ENCODE results near the gene RPL7A. TPM values are rescaled to one million over a fixed set of nuclear protein-coding genes. Genes with fewer than 3 reads are reported as not detected.

RPL7A gene
- polyA plus RNA-seq, 3 donors from 2014 or later, result 459 to 791 (median 622) TPM

Other genes starting within 250 kb of the RPL7A start
- 10 to 100 TPM; 31.2 to 68.8 (median 31.6) TPM for gene RALGDS, start 227.0 kb upstream of the RPL7A start, polyA plus RNA-seq
- gene GBGT1, start 184.3 kb upstream of the RPL7A start, polyA plus RNA-seq, result not detected
- not detected for gene OBP2B, start 139.0 kb upstream of the RPL7A start, polyA plus RNA-seq
- under 1 TPM in 1 of 3 donors, not detected in 2; 0.03 TPM for gene ABO, start 73.0 kb upstream of the RPL7A start, polyA plus RNA-seq
- 10 to 100 TPM in 1 of 3 donors, 1 to 10 TPM in 2; 3.0 to 15.5 (median 5.7) TPM for gene SURF6, start 12.0 kb upstream of the RPL7A start, polyA plus RNA-seq
- 10 to 100 TPM in 1 of 3 donors, 1 to 10 TPM in 2; 5.2 to 27.4 (median 7.0) TPM for gene MED22, start 87 bp upstream of the RPL7A start, polyA plus RNA-seq
- gene SURF1, start 8.3 kb downstream of the RPL7A start, polyA plus RNA-seq, result 100 to 1,000 TPM; 104 to 153 (median 131) TPM
- gene SURF2, start 8.3 kb downstream of the RPL7A start, polyA plus RNA-seq, result 10 to 100 TPM; 30.2 to 36.9 (median 34.5) TPM
- gene SURF4, start 27.8 kb downstream of the RPL7A start, polyA plus RNA-seq, result 100 to 1,000 TPM; 195 to 304 (median 198) TPM
- gene STKLD1, start 28.1 kb downstream of the RPL7A start, polyA plus RNA-seq, result under 1 TPM in 2 of 3 donors, not detected in 1; 0.55 to 0.96 TPM
- 10 to 100 TPM in 2 of 3 donors, 1 to 10 TPM in 1; 6.9 to 27.4 (median 11.5) TPM for gene REXO4, start 69.8 kb downstream of the RPL7A start, polyA plus RNA-seq
- under 1 TPM in 2 of 3 donors, not detected in 1; 0.33 to 0.73 TPM for gene ADAMTS13, start 74.1 kb downstream of the RPL7A start, polyA plus RNA-seq
- 10 to 100 TPM in 1 of 3 donors, 1 to 10 TPM in 2; 5.3 to 11.3 (median 7.4) TPM for gene CACFD1, start 111.8 kb downstream of the RPL7A start, polyA plus RNA-seq
- 1 to 10 TPM; 4.4 to 8.0 (median 4.6) TPM for gene SLC2A6, start 130.9 kb downstream of the RPL7A start, polyA plus RNA-seq
- not detected for gene MYMK, start 176.7 kb downstream of the RPL7A start, polyA plus RNA-seq
- gene ADAMTSL2, start 186.5 kb downstream of the RPL7A start, polyA plus RNA-seq, result not detected

Data from immature natural killer cell (primary cell).